ENCODE results near the gene NFATC3.

- TF ChIP-seq CTCF (IDR thresholded peaks at IDR 0.05; ENCODE audit: low read depth, low read length) (no peak), POLR2A (IDR thresholded peaks at IDR 0.05; ENCODE audit: extremely low read depth, insufficient read length) (no peak)
These were observed 148.1 kb downstream of the NFATC3 start for GRCh38 chr16:68233085-68233834.
